ENCODE results near the gene DYNLL2. TPM values are rescaled to one million over a fixed set of nuclear protein-coding genes. Genes with fewer than 3 reads are reported as not detected.

The DYNLL2 gene
- total and polyA plus RNA-seq, 10 donors = 9.9 to 29.7 (median 22.9) TPM

DNA sequence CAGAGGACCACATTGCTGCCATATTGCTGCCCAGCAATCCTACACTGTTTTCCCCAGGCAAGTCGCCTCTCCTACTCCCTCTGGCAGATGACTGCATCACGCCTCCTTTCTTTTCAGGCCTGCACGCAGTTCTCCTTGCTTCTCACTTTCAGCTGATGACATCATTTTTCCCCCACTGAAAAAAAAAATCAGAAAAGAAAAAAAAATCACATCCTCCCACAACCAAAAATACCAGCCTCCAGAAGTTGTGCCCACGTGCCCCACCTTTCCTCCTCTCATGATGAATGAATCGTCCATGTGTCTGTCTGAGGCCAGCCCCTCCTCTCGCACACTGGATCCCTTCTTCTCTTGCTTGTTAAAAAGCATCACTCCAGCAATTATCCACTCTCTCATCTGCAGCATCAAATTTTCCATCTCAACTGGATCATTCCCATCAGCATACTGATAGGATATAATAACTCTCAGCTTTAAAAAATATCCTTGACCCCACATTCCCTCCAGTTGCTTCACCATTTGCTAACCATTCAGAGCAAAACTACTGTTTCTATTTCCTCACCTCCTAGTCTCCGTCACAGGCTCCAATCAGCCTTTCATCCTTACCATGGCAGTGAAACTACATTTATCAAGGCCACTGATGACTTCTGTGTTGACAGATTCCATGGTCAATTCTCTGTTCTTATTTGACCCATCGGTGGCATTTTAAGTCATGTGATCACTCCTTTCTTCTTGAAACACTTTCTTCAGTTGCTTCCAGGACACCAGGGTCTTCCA is 30.1 kb upstream of the DYNLL2 start:
- intact Hi-C loops (cut with DNase I; ENCODE audit: low total_unique reads) = no loop called here
- no peaks in the 10 kb centered on the region for H3K36me3 ChIP-seq
- no peak overlapping the region for H3K27ac ChIP-seq
- WGBS, 5 donors = 57 to 66% (median 62%) methylated on average over 8 of the region's 8 CpGs
- H3K4me1 ChIP-seq = no peaks in the 10 kb centered on the region
- peaks cover 0 to 5% (median 0%) of the 10 kb centered on the region in 7 donors for H3K27me3 ChIP-seq (replicated peaks in 1 of 7)
- TF ChIP-seq CTCF (IDR thresholded peaks at IDR 0.05 in 8 of 11, conservative IDR thresholded peaks at IDR 0.05 in 3 of 11) = no peak
- TF ChIP-seq POLR2A (IDR thresholded peaks at IDR 0.05) = no peak
- TF ChIP-seq POLR2AphosphoS5 (IDR thresholded peaks at IDR 0.05) = no peak
- no peaks in the 10 kb centered on the region for H3K9me3 ChIP-seq
- DNase-seq = no peak
- H3K4me3 ChIP-seq = no peak overlapping the region

- DNase-seq = no peak
- Histone ChIP-seq H3K9me3 (no peaks in the 10 kb centered on the region), H3K36me3 (no peaks in the 10 kb centered on the region), H3K27ac (no peak overlapping the region), H3K4me1 (no peaks in the 10 kb centered on the region), H3K4me3 (no peak overlapping the region), H3K27me3 (replicated peaks in 1 of 7) (peaks cover 0 to 5% (median 0%) of the 10 kb centered on the region in 7 donors)
- TF ChIP-seq CTCF (IDR thresholded peaks at IDR 0.05 in 8 of 11, conservative IDR thresholded peaks at IDR 0.05 in 3 of 11) (no peak), POLR2AphosphoS5 (IDR thresholded peaks at IDR 0.05) (no peak), POLR2A (IDR thresholded peaks at IDR 0.05) (no peak)
- WGBS, 5 donors = 81 to 87% (median 84%) methylated on average over 6 of the region's 6 CpGs
- intact Hi-C loops (cut with DNase I; ENCODE audit: low total_unique reads) = no loop called here
Measured at GRCh38 chr17:58054641-58055040, 28.6 kb upstream of the DYNLL2 start.

- Histone ChIP-seq H3K36me3 (no peaks in the 10 kb centered on the region), H3K27ac (no peak overlapping the region), H3K27me3 (replicated peaks in 1 of 7) (peaks cover 0 to 5% (median 0%) of the 10 kb centered on the region in 7 donors), H3K4me3 (no peak overlapping the region), H3K9me3 (no peaks in the 10 kb centered on the region), H3K4me1 (peaks cover 0 to 4% (median 0%) of the 10 kb centered on the region in 6 donors)
- intact Hi-C loops (cut with DNase I; ENCODE audit: low total_unique reads) = no loop called here
- no peak for TF ChIP-seq POLR2A (IDR thresholded peaks at IDR 0.05)
- no peak for TF ChIP-seq POLR2AphosphoS5 (IDR thresholded peaks at IDR 0.05)
- TF ChIP-seq CTCF (IDR thresholded peaks at IDR 0.05 in 8 of 11, conservative IDR thresholded peaks at IDR 0.05 in 3 of 11) = no peak
- no peak for DNase-seq
Measured at GRCh38 chr17:58056476-58056875, 26.7 kb upstream of the DYNLL2 start.

GRCh38 chr17:58059141-58059540 is 24.1 kb upstream of the DYNLL2 start:
- no peak for DNase-seq
- H3K4me3 ChIP-seq = no peak overlapping the region
- H3K36me3 ChIP-seq = no peaks in the 10 kb centered on the region
- H3K4me1 ChIP-seq = peaks cover 0 to 4% (median 0%) of the 10 kb centered on the region in 6 donors
- H3K27me3 ChIP-seq (replicated peaks in 1 of 7) = peaks cover 0 to 5% (median 0%) of the 10 kb centered on the region in 7 donors
- H3K9me3 ChIP-seq = no peaks in the 10 kb centered on the region
- H3K27ac ChIP-seq = no peak overlapping the region
- intact Hi-C loops (cut with DNase I; ENCODE audit: low total_unique reads) = no loop called here
- TF ChIP-seq POLR2AphosphoS5 (IDR thresholded peaks at IDR 0.05) (no peak), POLR2A (IDR thresholded peaks at IDR 0.05) (no peak), CTCF (IDR thresholded peaks at IDR 0.05 in 8 of 11, conservative IDR thresholded peaks at IDR 0.05 in 3 of 11) (no peak)
- 62 to 77% (median 64%) methylated on average over 5 of the region's 5 CpGs for WGBS, 5 donors

All from spleen (tissue), 11 donors.